A549 (cell line): ENCODE results near the gene TPP2. TPM values are rescaled to one million over a fixed set of nuclear protein-coding genes. Genes with fewer than 3 reads are reported as not detected.

ENCODE experiments used
- ATAC-seq, 2 experiments: fragments of 200-7000 bp in 1 of 2; fragments of >200 bp in 1 of 2; cut with Nextera tagmentation in 1 of 2; cut with Tn5 transposase in 1 of 2; 3 replicates each; pipeline versions ENCODE4 v1.8.0 to v1.9.1; 2018 to 2020; ENCODE audit warnings: mild to moderate bottlenecking in 1 of 2, moderate library complexity in 1 of 2
- CTCF ChIA-PET: fragments of 300-600 bp; sonication (Branson Sonifier 250); formaldehyde crosslinking; extraction: SDS; loops from one replicate; lab custom pipeline; 2021; ENCODE audit warnings: antibody characterized with exemption, inconsistent platforms; lab: Yijun Ruan, JAX
- POLR2A ChIA-PET: fragments of 350-600 bp; formaldehyde crosslinking; extraction: SDS; loops from one replicate; lab custom pipeline; 2021; ENCODE audit warnings: antibody characterized with exemption, inconsistent platforms; lab: Yijun Ruan, JAX
- DNase-seq, 2 experiments: peaks; one replicate each; pipeline versions ENCODE4 v3.0.0 to v3.0.0-alpha.2; 2011 to 2016; ENCODE audit warnings: low read depth in 1 of 2, low spot score in 1 of 2
- FAIRE-seq: peaks from 2 replicates; lab custom pipeline; 2011; peaks lifted over from hg19 to GRCh38; lab: Jason Lieb, UNC
- H3K27ac ChIP-seq, 2 experiments: fragments of >200 bp; sonication (Bioruptor Twin); formaldehyde crosslinking; 3 replicates each; pipeline ENCODE4 v1.5.1; 2016 to 2017
- H3K4me1 ChIP-seq: fragments of >200 bp; sonication (Bioruptor Twin); formaldehyde crosslinking; 3 replicates; pipeline ENCODE4 v1.6.1; 2016
- H3K4me2 ChIP-seq: fragments of >200 bp; sonication (Bioruptor Twin); formaldehyde crosslinking; 3 replicates; pipeline ENCODE4 v1.6.1; 2016
- H3K4me3 ChIP-seq: fragments of >200 bp; sonication (Bioruptor Twin); formaldehyde crosslinking; 3 replicates; pipeline ENCODE4 v1.5.1; 2016
- H3K9me3 ChIP-seq: fragments of >200 bp; sonication (Bioruptor Twin); formaldehyde crosslinking; 3 replicates; pipeline ENCODE4 v1.6.1; 2016
- CEBPB ChIP-seq, 2 experiments: fragments of >200 bp in 1 of 2; sonication (Bioruptor Twin) in 1 of 2; formaldehyde crosslinking in 1 of 2; IDR thresholded peaks; 2 replicates each; pipeline ENCODE4 v1.6.1; 2012 to 2016
- EP300 ChIP-seq, 2 experiments: fragments of >200 bp; sonication (Bioruptor Twin); formaldehyde crosslinking; IDR thresholded peaks; 2 replicates in 1 of 2; 3 replicates in 1 of 2; pipeline ENCODE4 v1.6.1; 2016 to 2017
- FOSL2 ChIP-seq, 2 experiments: fragments of 450-650 bp in 1 of 2; fragments of >200 bp in 1 of 2; sonication (Bioruptor Twin) in 1 of 2; formaldehyde crosslinking; IDR thresholded peaks; 2 replicates each; pipeline versions ENCODE4 v1.5.0 to v1.6.1; 2016 to 2020; ENCODE audit warnings: mild to moderate bottlenecking in 1 of 2, moderate library complexity in 1 of 2
- KDM5A ChIP-seq: fragments of 200-600 bp; sonication (generic); IDR thresholded peaks from 2 replicates; pipeline ENCODE4 v1.6.1; 2016; ENCODE audit warnings: antibody characterized with exemption, mild to moderate bottlenecking
- MAZ ChIP-seq: fragments of 150-350 bp; IDR thresholded peaks from 2 replicates; pipeline ENCODE4 v1.6.1; 2014; ENCODE audit warnings: antibody characterized with exemption, low read depth, low read length, borderline replicate concordance
- MYC ChIP-seq: IDR thresholded peaks from 2 replicates; pipeline ENCODE4 v1.6.1; 2012; ENCODE audit warnings: mild to moderate bottlenecking, inconsistent platforms, low read length, improper control_type of control experiment, borderline replicate concordance
- NFE2L2 ChIP-seq: fragments of 150-350 bp; conservative IDR thresholded peaks from 2 replicates; pipeline ENCODE4 v1.6.1; 2014; ENCODE audit warnings: low read length
- RCOR1 ChIP-seq: fragments of 150-350 bp; IDR thresholded peaks from 2 replicates; pipeline ENCODE4 v1.6.1; 2014; ENCODE audit warnings: antibody characterized with exemption, low read length, low read depth
- RFX5 ChIP-seq: fragments of 450-650 bp; IDR thresholded peaks from 2 replicates; pipeline ENCODE4 v1.7.1; 2014; ENCODE audit warnings: antibody characterized with exemption, mild to moderate bottlenecking, moderate library complexity
- TFCP2L1 ChIP-seq: fragments of 250-450 bp; sonication (Bioruptor Pico); IDR thresholded peaks from 2 replicates; pipeline ENCODE4 v1.5.0; 2021; ENCODE audit warnings: mild to moderate bottlenecking
- ZNF302 ChIP-seq: fragments of 250-450 bp; sonication (Bioruptor Pico); IDR thresholded peaks from 2 replicates; pipeline ENCODE4 v1.9.0; 2021; ENCODE audit warnings: inconsistent platforms, mild to moderate bottlenecking, moderate library complexity
- WGBS: methylation state at CpG from one replicate; pipeline ENCODE4 v1.1.6; 2017; ENCODE audit errors: missing lambda C conversion rate; 5-methylcytosine and 5-hydroxymethylcytosine counted together
- polyA plus RNA-seq, 4 experiments: library from polyadenylated mRNA; depleted of rRNA in 3 of 4; stranded (reverse); fragments of >200 nt; fragmentation: RNase III in 1 of 4; extraction: RNeasy Plus Mini Kit Qiagen cat#74134 plus additional on column Dnase treatment in 1 of 4; gene quantifications; 2 replicates in 3 of 4; 3 replicates in 1 of 4; pipeline ENCODE4 v1.2.3, GENCODE V29; 2011 to 2017
- TF ChIP-seq, protein P1 (sequence below): fragments of >200 bp; sonication (Bioruptor Twin); formaldehyde crosslinking; IDR thresholded peaks from 3 replicates; pipeline ENCODE4 v1.5.1; 2016
- TF ChIP-seq, protein P2 (sequence below): fragments of >200 bp; sonication (Bioruptor Twin); formaldehyde crosslinking; IDR thresholded peaks from 3 replicates; pipeline ENCODE4 v1.6.1; 2016
- TF ChIP-seq, protein P3 (sequence below): fragments of 150-350 bp; IDR thresholded peaks from 2 replicates; pipeline ENCODE4 v1.6.1; 2014; ENCODE audit warnings: low read depth, mild to moderate bottlenecking, low read length
- TF ChIP-seq, protein P4 (sequence below): fragments of 200-600 bp; sonication (generic); IDR thresholded peaks from 2 replicates; pipeline ENCODE4 v1.6.1; 2016; ENCODE audit warnings: antibody characterized with exemption, mild to moderate bottlenecking, moderate library complexity
- TF ChIP-seq, protein P5 (sequence below): fragments of 450-650 bp; IDR thresholded peaks from 2 replicates; pipeline ENCODE4 v1.6.1; 2014; ENCODE audit warnings: antibody characterized with exemption

TPP2 gene
- polyA plus RNA-seq, 2 of the 4 experiments (the other 2 are of a cell fraction) = 18.6 to 28.4 TPM

DNA sequence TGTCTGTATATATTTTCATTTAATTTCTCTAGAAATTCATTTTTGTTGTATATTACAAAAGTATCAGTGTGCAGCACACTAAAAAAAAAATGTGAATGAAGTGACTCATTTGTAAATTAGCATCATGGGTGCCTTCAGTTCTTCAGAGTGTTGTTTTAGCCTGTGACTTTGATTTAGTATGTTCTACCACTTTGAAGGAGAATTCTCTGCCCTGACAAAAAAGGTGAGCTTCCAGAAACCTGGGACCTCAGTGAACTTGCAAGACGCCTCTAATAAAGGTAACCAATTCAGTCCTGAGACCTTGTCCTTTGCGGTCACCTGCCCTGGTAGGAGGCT is 95.7 kb downstream of the TPP2 start:
- DNase-seq (no peak), ATAC-seq (no peak), FAIRE-seq (no peak)
- no peak for TF ChIP-seq TFCP2L1 (CRISPR knock-in tag)
- TF ChIP-seq ZNF302 = no peak
- TF ChIP-seq MAZ = no peak
- TF ChIP-seq EP300 (IDR thresholded peaks at IDR 0.05) = no peak
- TF ChIP-seq, protein P1, sequence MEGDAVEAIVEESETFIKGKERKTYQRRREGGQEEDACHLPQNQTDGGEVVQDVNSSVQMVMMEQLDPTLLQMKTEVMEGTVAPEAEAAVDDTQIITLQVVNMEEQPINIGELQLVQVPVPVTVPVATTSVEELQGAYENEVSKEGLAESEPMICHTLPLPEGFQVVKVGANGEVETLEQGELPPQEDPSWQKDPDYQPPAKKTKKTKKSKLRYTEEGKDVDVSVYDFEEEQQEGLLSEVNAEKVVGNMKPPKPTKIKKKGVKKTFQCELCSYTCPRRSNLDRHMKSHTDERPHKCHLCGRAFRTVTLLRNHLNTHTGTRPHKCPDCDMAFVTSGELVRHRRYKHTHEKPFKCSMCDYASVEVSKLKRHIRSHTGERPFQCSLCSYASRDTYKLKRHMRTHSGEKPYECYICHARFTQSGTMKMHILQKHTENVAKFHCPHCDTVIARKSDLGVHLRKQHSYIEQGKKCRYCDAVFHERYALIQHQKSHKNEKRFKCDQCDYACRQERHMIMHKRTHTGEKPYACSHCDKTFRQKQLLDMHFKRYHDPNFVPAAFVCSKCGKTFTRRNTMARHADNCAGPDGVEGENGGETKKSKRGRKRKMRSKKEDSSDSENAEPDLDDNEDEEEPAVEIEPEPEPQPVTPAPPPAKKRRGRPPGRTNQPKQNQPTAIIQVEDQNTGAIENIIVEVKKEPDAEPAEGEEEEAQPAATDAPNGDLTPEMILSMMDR = no peak
- no peak for TF ChIP-seq FOSL2 (IDR thresholded peaks at IDR 0.05)
- no peak for TF ChIP-seq FOSL2 (CRISPR knock-in tag; IDR thresholded peaks at IDR 0.05)
- TF ChIP-seq, protein P2, sequence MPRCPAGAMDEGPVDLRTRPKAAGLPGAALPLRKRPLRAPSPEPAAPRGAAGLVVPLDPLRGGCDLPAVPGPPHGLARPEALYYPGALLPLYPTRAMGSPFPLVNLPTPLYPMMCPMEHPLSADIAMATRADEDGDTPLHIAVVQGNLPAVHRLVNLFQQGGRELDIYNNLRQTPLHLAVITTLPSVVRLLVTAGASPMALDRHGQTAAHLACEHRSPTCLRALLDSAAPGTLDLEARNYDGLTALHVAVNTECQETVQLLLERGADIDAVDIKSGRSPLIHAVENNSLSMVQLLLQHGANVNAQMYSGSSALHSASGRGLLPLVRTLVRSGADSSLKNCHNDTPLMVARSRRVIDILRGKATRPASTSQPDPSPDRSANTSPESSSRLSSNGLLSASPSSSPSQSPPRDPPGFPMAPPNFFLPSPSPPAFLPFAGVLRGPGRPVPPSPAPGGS = no peak
- H3K4me1 ChIP-seq = no peaks in the 10 kb centered on the region
- H3K4me2 ChIP-seq = no peak overlapping the region
- CTCF ChIA-PET = interaction anchor here (0.9 kb wide), 1 partner anchor 348 kb away, joined by 3 read pairs; no protein-coding TSS in a partner anchor
- POLR2A ChIA-PET = no interaction called here
- H3K4me3 ChIP-seq = no peak overlapping the region
- no peak overlapping the region for H3K27ac ChIP-seq
- 88% methylated on average over 2 of the region's 2 CpGs for WGBS
- no peaks in the 10 kb centered on the region for H3K9me3 ChIP-seq

DNA sequence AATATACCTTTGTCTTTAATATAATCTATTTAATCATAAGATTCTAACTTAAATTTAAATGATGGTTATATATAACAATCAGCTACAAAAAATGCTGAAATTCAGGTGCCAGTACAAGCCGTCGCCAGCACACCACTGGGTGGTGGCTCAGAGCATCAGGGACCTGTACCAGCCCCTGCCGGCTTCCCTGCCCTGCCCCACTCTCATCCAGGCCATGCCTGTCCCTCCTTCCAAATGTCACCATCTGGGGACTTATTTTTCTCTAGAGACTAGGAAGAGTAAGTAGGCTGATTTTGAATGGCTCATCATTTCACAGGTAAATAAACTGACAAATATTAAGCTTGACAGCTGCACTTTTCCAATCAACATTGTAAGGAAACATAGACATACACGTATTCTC is 96.5 kb downstream of the TPP2 start:
- ChIA-PET POLR2A (no interaction called here), CTCF (interaction anchor here (0.9 kb wide), 1 partner anchor 347 kb away, joined by 3 read pairs; no protein-coding TSS in a partner anchor)
- Histone ChIP-seq H3K4me1 (no peaks in the 10 kb centered on the region), H3K9me3 (no peaks in the 10 kb centered on the region), H3K27ac (no peak overlapping the region), H3K4me2 (no peak overlapping the region), H3K4me3 (no peak overlapping the region)
- no peak for TF ChIP-seq RCOR1
- TF ChIP-seq MYC = no peak
- TF ChIP-seq NFE2L2 = no peak
- TF ChIP-seq CEBPB (IDR thresholded peaks at IDR 0.05) = no peak
- no peak for TF ChIP-seq RFX5
- no peak for TF ChIP-seq KDM5A
- TF ChIP-seq, protein P3, sequence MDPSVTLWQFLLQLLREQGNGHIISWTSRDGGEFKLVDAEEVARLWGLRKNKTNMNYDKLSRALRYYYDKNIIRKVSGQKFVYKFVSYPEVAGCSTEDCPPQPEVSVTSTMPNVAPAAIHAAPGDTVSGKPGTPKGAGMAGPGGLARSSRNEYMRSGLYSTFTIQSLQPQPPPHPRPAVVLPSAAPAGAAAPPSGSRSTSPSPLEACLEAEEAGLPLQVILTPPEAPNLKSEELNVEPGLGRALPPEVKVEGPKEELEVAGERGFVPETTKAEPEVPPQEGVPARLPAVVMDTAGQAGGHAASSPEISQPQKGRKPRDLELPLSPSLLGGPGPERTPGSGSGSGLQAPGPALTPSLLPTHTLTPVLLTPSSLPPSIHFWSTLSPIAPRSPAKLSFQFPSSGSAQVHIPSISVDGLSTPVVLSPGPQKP = no peak
- TF ChIP-seq, protein P4, sequence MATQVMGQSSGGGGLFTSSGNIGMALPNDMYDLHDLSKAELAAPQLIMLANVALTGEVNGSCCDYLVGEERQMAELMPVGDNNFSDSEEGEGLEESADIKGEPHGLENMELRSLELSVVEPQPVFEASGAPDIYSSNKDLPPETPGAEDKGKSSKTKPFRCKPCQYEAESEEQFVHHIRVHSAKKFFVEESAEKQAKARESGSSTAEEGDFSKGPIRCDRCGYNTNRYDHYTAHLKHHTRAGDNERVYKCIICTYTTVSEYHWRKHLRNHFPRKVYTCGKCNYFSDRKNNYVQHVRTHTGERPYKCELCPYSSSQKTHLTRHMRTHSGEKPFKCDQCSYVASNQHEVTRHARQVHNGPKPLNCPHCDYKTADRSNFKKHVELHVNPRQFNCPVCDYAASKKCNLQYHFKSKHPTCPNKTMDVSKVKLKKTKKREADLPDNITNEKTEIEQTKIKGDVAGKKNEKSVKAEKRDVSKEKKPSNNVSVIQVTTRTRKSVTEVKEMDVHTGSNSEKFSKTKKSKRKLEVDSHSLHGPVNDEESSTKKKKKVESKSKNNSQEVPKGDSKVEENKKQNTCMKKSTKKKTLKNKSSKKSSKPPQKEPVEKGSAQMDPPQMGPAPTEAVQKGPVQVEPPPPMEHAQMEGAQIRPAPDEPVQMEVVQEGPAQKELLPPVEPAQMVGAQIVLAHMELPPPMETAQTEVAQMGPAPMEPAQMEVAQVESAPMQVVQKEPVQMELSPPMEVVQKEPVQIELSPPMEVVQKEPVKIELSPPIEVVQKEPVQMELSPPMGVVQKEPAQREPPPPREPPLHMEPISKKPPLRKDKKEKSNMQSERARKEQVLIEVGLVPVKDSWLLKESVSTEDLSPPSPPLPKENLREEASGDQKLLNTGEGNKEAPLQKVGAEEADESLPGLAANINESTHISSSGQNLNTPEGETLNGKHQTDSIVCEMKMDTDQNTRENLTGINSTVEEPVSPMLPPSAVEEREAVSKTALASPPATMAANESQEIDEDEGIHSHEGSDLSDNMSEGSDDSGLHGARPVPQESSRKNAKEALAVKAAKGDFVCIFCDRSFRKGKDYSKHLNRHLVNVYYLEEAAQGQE = no peak
- TF ChIP-seq EP300 (IDR thresholded peaks at IDR 0.05) = no peak
- TF ChIP-seq FOSL2 (IDR thresholded peaks at IDR 0.05) = no peak
- no peak for TF ChIP-seq FOSL2 (CRISPR knock-in tag; IDR thresholded peaks at IDR 0.05)
- TF ChIP-seq, protein P5, sequence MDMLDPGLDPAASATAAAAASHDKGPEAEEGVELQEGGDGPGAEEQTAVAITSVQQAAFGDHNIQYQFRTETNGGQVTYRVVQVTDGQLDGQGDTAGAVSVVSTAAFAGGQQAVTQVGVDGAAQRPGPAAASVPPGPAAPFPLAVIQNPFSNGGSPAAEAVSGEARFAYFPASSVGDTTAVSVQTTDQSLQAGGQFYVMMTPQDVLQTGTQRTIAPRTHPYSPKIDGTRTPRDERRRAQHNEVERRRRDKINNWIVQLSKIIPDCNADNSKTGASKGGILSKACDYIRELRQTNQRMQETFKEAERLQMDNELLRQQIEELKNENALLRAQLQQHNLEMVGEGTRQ = no peak
- DNase-seq (no peak), ATAC-seq (no peak), FAIRE-seq (no peak)
- 77% methylated on average over 4 of the region's 4 CpGs for WGBS
